A549 (cell line): Measurements from ENCODE around the gene CA12. TPM values are rescaled to one million over a fixed set of nuclear protein-coding genes. Genes with fewer than 3 reads are reported as not detected.

Source experiments
- ATAC-seq, 2 experiments: fragments of 200-7000 bp in 1 of 2; fragments of >200 bp in 1 of 2; cut with Nextera tagmentation in 1 of 2; cut with Tn5 transposase in 1 of 2; 3 replicates each; pipeline versions ENCODE4 v1.8.0 to v1.9.1; 2018 to 2020; ENCODE audit warnings: mild to moderate bottlenecking in 1 of 2, moderate library complexity in 1 of 2
- CTCF ChIA-PET: fragments of 300-600 bp; sonication (Branson Sonifier 250); formaldehyde crosslinking; extraction: SDS; loops from one replicate; lab custom pipeline; 2021; ENCODE audit warnings: antibody characterized with exemption, inconsistent platforms; lab: Yijun Ruan, JAX
- POLR2A ChIA-PET: fragments of 350-600 bp; formaldehyde crosslinking; extraction: SDS; loops from one replicate; lab custom pipeline; 2021; ENCODE audit warnings: antibody characterized with exemption, inconsistent platforms; lab: Yijun Ruan, JAX
- DNase-seq, 2 experiments: peaks; one replicate each; pipeline versions ENCODE4 v3.0.0 to v3.0.0-alpha.2; 2011 to 2016; ENCODE audit warnings: low read depth in 1 of 2, low spot score in 1 of 2
- FAIRE-seq: peaks from 2 replicates; lab custom pipeline; 2011; peaks lifted over from hg19 to GRCh38; lab: Jason Lieb, UNC
- H3K27ac ChIP-seq, 2 experiments: fragments of >200 bp; sonication (Bioruptor Twin); formaldehyde crosslinking; 3 replicates each; pipeline ENCODE4 v1.5.1; 2016 to 2017
- H3K4me1 ChIP-seq: fragments of >200 bp; sonication (Bioruptor Twin); formaldehyde crosslinking; 3 replicates; pipeline ENCODE4 v1.6.1; 2016
- H3K4me2 ChIP-seq: fragments of >200 bp; sonication (Bioruptor Twin); formaldehyde crosslinking; 3 replicates; pipeline ENCODE4 v1.6.1; 2016
- H3K4me3 ChIP-seq: fragments of >200 bp; sonication (Bioruptor Twin); formaldehyde crosslinking; 3 replicates; pipeline ENCODE4 v1.5.1; 2016
- H3K9me3 ChIP-seq: fragments of >200 bp; sonication (Bioruptor Twin); formaldehyde crosslinking; 3 replicates; pipeline ENCODE4 v1.6.1; 2016
- CEBPB ChIP-seq, 2 experiments: fragments of >200 bp in 1 of 2; sonication (Bioruptor Twin) in 1 of 2; formaldehyde crosslinking in 1 of 2; IDR thresholded peaks; 2 replicates each; pipeline ENCODE4 v1.6.1; 2012 to 2016
- EHMT2 ChIP-seq: fragments of 200-600 bp; sonication (generic); IDR thresholded peaks from 2 replicates; pipeline ENCODE4 v1.6.1; 2016; ENCODE audit warnings: antibody characterized with exemption, low read depth, mild to moderate bottlenecking, moderate library complexity
- EP300 ChIP-seq, 2 experiments: fragments of >200 bp; sonication (Bioruptor Twin); formaldehyde crosslinking; IDR thresholded peaks; 2 replicates in 1 of 2; 3 replicates in 1 of 2; pipeline ENCODE4 v1.6.1; 2016 to 2017
- ESRRA ChIP-seq: fragments of 150-350 bp; IDR thresholded peaks from 2 replicates; pipeline ENCODE4 v1.6.1; 2014; ENCODE audit warnings: mild to moderate bottlenecking, low read length, borderline replicate concordance
- FOXS1 ChIP-seq: fragments of 250-450 bp; sonication (Bioruptor Pico); IDR thresholded peaks from 2 replicates; pipeline ENCODE4 v1.5.0; 2020; ENCODE audit warnings: mild to moderate bottlenecking, moderate library complexity
- GATA3 ChIP-seq: IDR thresholded peaks from 2 replicates; pipeline ENCODE4 v1.6.1; 2012; ENCODE audit warnings: borderline replicate concordance
- KDM1A ChIP-seq: fragments of 200-600 bp; sonication (generic); IDR thresholded peaks from 2 replicates; pipeline ENCODE4 v1.6.1; 2016; ENCODE audit warnings: low read depth, mild to moderate bottlenecking
- MAFK ChIP-seq: fragments of 450-650 bp; IDR thresholded peaks from 2 replicates; pipeline ENCODE4 v1.6.1; 2014; ENCODE audit not compliant: partially characterized antibody
- NFE2L2 ChIP-seq: fragments of 150-350 bp; conservative IDR thresholded peaks from 2 replicates; pipeline ENCODE4 v1.6.1; 2014; ENCODE audit warnings: low read length
- POLR2A ChIP-seq: IDR thresholded peaks from 2 replicates; pipeline ENCODE4 v1.6.1; 2012; ENCODE audit warnings: mild to moderate bottlenecking, low read length
- RARB ChIP-seq: fragments of 250-450 bp; sonication (Bioruptor Pico); IDR thresholded peaks from 2 replicates; pipeline ENCODE4 v1.8.0; 2021; ENCODE audit warnings: mild to moderate bottlenecking, moderate library complexity
- RCOR1 ChIP-seq: fragments of 150-350 bp; IDR thresholded peaks from 2 replicates; pipeline ENCODE4 v1.6.1; 2014; ENCODE audit warnings: antibody characterized with exemption, low read length, low read depth
- RFX5 ChIP-seq: fragments of 450-650 bp; IDR thresholded peaks from 2 replicates; pipeline ENCODE4 v1.7.1; 2014; ENCODE audit warnings: antibody characterized with exemption, mild to moderate bottlenecking, moderate library complexity
- SMC3 ChIP-seq: fragments of >200 bp; sonication (Bioruptor Twin); formaldehyde crosslinking; IDR thresholded peaks from 3 replicates; pipeline ENCODE4 v1.6.1; 2018; ENCODE audit warnings: inconsistent platforms
- TFCP2L1 ChIP-seq: fragments of 250-450 bp; sonication (Bioruptor Pico); IDR thresholded peaks from 2 replicates; pipeline ENCODE4 v1.5.0; 2021; ENCODE audit warnings: mild to moderate bottlenecking
- TP53 ChIP-seq: fragments of 250-450 bp; sonication (Bioruptor Pico); IDR thresholded peaks from 2 replicates; pipeline ENCODE4 v1.5.0; 2021; ENCODE audit warnings: mild to moderate bottlenecking, moderate library complexity
- ZC3H11A ChIP-seq: fragments of 450-650 bp; IDR thresholded peaks from 2 replicates; pipeline ENCODE4 v1.6.1; 2014; ENCODE audit warnings: antibody characterized with exemption, mild to moderate bottlenecking
- ZFP36 ChIP-seq: fragments of 450-650 bp; IDR thresholded peaks from 2 replicates; pipeline ENCODE4 v1.6.1; 2014; ENCODE audit warnings: borderline replicate concordance; ENCODE audit not compliant: partially characterized antibody
- ZNF302 ChIP-seq: fragments of 250-450 bp; sonication (Bioruptor Pico); IDR thresholded peaks from 2 replicates; pipeline ENCODE4 v1.9.0; 2021; ENCODE audit warnings: inconsistent platforms, mild to moderate bottlenecking, moderate library complexity
- WGBS: methylation state at CpG from one replicate; pipeline ENCODE4 v1.1.6; 2017; ENCODE audit errors: missing lambda C conversion rate; 5-methylcytosine and 5-hydroxymethylcytosine counted together
- polyA plus RNA-seq, 4 experiments: library from polyadenylated mRNA; depleted of rRNA in 3 of 4; stranded (reverse); fragments of >200 nt; fragmentation: RNase III in 1 of 4; extraction: RNeasy Plus Mini Kit Qiagen cat#74134 plus additional on column Dnase treatment in 1 of 4; gene quantifications; 2 replicates in 3 of 4; 3 replicates in 1 of 4; pipeline ENCODE4 v1.2.3, GENCODE V29; 2011 to 2017
- TF ChIP-seq, protein P1 (sequence below): IDR thresholded peaks from 2 replicates; pipeline ENCODE4 v1.6.1; 2012
- TF ChIP-seq, protein P2 (sequence below): fragments of 200-600 bp; sonication (generic); IDR thresholded peaks from 2 replicates; pipeline ENCODE4 v1.6.1; 2016; ENCODE audit warnings: antibody characterized with exemption, mild to moderate bottlenecking, moderate library complexity
- TF ChIP-seq, protein P3 (sequence below): fragments of 250-450 bp; sonication (Bioruptor Pico); IDR thresholded peaks from 2 replicates; pipeline ENCODE4 v1.5.0; 2020; ENCODE audit warnings: low read depth, mild to moderate bottlenecking, moderate library complexity
- TF ChIP-seq, protein P4 (sequence below): IDR thresholded peaks from 2 replicates; pipeline ENCODE4 v1.6.1; 2012; ENCODE audit warnings: low read depth, borderline replicate concordance
- TF ChIP-seq, protein P5 (sequence below): fragments of >200 bp; sonication (Bioruptor Twin); formaldehyde crosslinking; IDR thresholded peaks from 2 replicates; pipeline ENCODE4 v1.6.1; 2016
- TF ChIP-seq, protein P6 (sequence below): fragments of >200 bp; sonication (Bioruptor Twin); formaldehyde crosslinking; IDR thresholded peaks from 3 replicates; pipeline ENCODE4 v1.6.1; 2016

CA12 gene
- polyA plus RNA-seq, 2 of the 4 experiments (the other 2 are of a cell fraction): 129 to 323 TPM

DNA sequence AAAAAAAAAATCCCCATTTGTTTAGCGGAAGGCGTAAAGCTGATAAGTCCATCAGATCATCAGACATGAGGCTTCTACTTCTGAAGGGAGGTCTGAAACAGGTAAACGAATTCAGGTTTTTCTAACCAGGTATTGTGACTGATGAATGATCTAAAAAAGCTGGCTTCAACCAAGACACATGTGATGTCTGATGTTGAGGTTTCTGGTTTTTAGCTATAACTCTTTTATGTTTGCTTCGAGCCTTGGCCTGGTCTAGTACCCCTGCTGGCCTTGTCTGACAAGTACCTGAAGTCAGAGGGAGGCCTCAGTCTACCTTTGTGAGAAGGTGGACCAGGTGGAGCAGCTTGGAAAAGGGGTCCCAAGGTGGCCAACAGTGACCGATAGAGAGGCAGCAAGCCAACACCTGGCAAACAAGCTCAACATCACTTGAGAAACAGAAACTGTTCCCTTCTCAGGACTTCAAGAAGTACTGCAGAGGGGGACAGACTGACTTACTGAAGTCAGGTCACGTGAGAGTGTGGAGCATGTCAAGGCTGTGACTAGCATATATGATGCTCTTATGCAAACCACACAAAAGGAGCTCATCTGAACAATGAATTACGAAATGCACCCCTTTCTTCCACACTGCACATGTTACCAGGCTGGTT is 33.0 kb upstream of the CA12 start:
- Histone ChIP-seq H3K27ac (no peak overlapping the region), H3K4me3 (no peak overlapping the region), H3K4me1 (no peaks in the 10 kb centered on the region), H3K9me3 (no peaks in the 10 kb centered on the region), H3K4me2 (no peak overlapping the region)
- TF ChIP-seq, protein P1, sequence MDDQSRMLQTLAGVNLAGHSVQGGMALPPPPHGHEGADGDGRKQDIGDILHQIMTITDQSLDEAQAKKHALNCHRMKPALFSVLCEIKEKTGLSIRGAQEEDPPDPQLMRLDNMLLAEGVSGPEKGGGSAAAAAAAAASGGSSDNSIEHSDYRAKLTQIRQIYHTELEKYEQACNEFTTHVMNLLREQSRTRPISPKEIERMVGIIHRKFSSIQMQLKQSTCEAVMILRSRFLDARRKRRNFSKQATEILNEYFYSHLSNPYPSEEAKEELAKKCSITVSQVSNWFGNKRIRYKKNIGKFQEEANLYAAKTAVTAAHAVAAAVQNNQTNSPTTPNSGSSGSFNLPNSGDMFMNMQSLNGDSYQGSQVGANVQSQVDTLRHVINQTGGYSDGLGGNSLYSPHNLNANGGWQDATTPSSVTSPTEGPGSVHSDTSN: no peak
- TF ChIP-seq, protein P2, sequence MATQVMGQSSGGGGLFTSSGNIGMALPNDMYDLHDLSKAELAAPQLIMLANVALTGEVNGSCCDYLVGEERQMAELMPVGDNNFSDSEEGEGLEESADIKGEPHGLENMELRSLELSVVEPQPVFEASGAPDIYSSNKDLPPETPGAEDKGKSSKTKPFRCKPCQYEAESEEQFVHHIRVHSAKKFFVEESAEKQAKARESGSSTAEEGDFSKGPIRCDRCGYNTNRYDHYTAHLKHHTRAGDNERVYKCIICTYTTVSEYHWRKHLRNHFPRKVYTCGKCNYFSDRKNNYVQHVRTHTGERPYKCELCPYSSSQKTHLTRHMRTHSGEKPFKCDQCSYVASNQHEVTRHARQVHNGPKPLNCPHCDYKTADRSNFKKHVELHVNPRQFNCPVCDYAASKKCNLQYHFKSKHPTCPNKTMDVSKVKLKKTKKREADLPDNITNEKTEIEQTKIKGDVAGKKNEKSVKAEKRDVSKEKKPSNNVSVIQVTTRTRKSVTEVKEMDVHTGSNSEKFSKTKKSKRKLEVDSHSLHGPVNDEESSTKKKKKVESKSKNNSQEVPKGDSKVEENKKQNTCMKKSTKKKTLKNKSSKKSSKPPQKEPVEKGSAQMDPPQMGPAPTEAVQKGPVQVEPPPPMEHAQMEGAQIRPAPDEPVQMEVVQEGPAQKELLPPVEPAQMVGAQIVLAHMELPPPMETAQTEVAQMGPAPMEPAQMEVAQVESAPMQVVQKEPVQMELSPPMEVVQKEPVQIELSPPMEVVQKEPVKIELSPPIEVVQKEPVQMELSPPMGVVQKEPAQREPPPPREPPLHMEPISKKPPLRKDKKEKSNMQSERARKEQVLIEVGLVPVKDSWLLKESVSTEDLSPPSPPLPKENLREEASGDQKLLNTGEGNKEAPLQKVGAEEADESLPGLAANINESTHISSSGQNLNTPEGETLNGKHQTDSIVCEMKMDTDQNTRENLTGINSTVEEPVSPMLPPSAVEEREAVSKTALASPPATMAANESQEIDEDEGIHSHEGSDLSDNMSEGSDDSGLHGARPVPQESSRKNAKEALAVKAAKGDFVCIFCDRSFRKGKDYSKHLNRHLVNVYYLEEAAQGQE: no peak
- TF ChIP-seq RARB (CRISPR knock-in tag) (no peak), RCOR1 (no peak), ESRRA (no peak)
- ATAC-seq: no peak
- 83% methylated on average over 7 of the region's 7 CpGs for WGBS
- ChIA-PET POLR2A (no interaction called here), CTCF (interaction anchor here (0.7 to 4.9 kb wide), 10 partner anchors 10 to 196 kb away, joined by 3 to 25 read pairs (median 3); no protein-coding TSS in a partner anchor)
- FAIRE-seq: no peak
- no peak for DNase-seq

DNA sequence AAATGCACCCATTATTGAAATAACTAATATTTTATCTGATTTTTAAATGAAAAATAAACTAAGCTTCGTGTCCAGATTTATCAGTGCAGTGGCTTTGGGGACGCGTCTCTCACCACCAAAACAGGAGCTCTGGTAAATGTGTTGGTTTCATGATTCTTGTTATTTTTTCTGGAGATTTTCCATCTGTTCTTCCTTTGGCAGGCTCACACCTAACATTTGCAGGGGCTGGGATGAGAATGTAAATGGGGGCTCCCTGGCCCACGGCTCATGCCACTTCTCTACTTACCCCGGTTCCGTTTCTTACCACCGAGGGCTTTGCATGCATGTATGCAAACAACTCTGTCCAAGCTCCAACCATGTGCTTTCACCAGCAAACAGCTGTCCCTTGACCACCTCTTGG is 30.9 kb upstream of the CA12 start:
- no peak for DNase-seq
- H3K4me2 ChIP-seq: no peak overlapping the region
- WGBS: 81% methylated on average over 7 of the region's 7 CpGs
- CTCF ChIA-PET: interaction anchor here (0.6 to 4.9 kb wide), 14 partner anchors 9 to 656 kb away, joined by 3 to 25 read pairs (median 3); no protein-coding TSS in a partner anchor
- 0 out of 3 replicates have a peak, but pooled peaks cover 3% of the 10 kb centered on the region for H3K4me1 ChIP-seq
- H3K9me3 ChIP-seq: no peaks in the 10 kb centered on the region
- no peak for TF ChIP-seq GATA3
- TF ChIP-seq EP300 (IDR thresholded peaks at IDR 0.05): no peak
- TF ChIP-seq, all 56 proteins: peak for 0
- FAIRE-seq: no peak
- POLR2A ChIA-PET: no interaction called here
- Histone ChIP-seq H3K27ac (no peak overlapping the region), H3K4me3 (no peak overlapping the region)
- no peak for ATAC-seq

DNA sequence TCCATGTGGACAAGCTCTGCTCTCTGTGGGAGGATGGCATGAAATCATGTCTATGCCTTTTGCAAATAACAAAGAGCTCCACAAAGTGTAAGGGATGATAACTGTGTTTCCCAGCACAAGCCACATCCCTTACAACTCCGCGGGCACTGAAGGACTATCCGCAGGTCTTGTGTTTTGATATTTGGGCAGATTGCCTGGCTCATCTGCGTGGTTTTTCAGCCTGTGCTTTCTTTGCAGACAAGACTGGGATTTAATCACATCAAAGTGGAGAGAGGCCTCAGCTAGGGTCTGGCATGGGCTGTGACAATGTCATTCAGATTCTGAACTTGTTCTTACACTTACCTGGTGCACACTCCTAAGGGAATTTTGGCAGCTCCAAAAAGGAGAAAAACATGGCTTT is 30.2 kb upstream of the CA12 start:
- DNase-seq (no peak), FAIRE-seq (no peak), ATAC-seq (no peak)
- Histone ChIP-seq H3K4me2 (no peak overlapping the region), H3K9me3 (no peaks in the 10 kb centered on the region), H3K4me1 (0 out of 3 replicates have a peak, but pooled peaks cover 4% of the 10 kb centered on the region), H3K27ac (no peak overlapping the region), H3K4me3 (no peak overlapping the region)
- CTCF ChIA-PET: interaction anchor here (0.8 to 4.9 kb wide), 10 partner anchors 8 to 89 kb away, joined by 3 to 25 read pairs (median 5); no protein-coding TSS in a partner anchor
- WGBS: 92% methylated on average over 4 of the region's 4 CpGs
- POLR2A ChIA-PET: interaction anchor here (0.5 kb wide), 1 partner anchor 117 kb away, joined by 3 read pairs; no protein-coding TSS in a partner anchor
- TF ChIP-seq RFX5: no peak
- TF ChIP-seq, protein P3, sequence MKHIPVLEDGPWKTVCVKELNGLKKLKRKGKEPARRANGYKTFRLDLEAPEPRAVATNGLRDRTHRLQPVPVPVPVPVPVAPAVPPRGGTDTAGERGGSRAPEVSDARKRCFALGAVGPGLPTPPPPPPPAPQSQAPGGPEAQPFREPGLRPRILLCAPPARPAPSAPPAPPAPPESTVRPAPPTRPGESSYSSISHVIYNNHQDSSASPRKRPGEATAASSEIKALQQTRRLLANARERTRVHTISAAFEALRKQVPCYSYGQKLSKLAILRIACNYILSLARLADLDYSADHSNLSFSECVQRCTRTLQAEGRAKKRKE (CRISPR knock-in tag): no peak
- TF ChIP-seq, protein P4, sequence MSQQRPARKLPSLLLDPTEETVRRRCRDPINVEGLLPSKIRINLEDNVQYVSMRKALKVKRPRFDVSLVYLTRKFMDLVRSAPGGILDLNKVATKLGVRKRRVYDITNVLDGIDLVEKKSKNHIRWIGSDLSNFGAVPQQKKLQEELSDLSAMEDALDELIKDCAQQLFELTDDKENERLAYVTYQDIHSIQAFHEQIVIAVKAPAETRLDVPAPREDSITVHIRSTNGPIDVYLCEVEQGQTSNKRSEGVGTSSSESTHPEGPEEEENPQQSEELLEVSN: no peak
- no peak for TF ChIP-seq TFCP2L1 (CRISPR knock-in tag)
- TF ChIP-seq POLR2A: no peak
- TF ChIP-seq, protein P5, sequence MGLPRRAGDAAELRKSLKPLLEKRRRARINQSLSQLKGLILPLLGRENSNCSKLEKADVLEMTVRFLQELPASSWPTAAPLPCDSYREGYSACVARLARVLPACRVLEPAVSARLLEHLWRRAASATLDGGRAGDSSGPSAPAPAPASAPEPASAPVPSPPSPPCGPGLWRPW: no peak
- TF ChIP-seq KDM1A: no peak
- no peak for TF ChIP-seq CEBPB (IDR thresholded peaks at IDR 0.05)
- TF ChIP-seq ZC3H11A: no peak
- TF ChIP-seq ZFP36: no peak
- no peak for TF ChIP-seq ESRRA
- no peak for TF ChIP-seq MAFK
- no peak for TF ChIP-seq SMC3
- TF ChIP-seq, protein P6, sequence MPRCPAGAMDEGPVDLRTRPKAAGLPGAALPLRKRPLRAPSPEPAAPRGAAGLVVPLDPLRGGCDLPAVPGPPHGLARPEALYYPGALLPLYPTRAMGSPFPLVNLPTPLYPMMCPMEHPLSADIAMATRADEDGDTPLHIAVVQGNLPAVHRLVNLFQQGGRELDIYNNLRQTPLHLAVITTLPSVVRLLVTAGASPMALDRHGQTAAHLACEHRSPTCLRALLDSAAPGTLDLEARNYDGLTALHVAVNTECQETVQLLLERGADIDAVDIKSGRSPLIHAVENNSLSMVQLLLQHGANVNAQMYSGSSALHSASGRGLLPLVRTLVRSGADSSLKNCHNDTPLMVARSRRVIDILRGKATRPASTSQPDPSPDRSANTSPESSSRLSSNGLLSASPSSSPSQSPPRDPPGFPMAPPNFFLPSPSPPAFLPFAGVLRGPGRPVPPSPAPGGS: no peak
- no peak for TF ChIP-seq NFE2L2
- TF ChIP-seq ZNF302 (CRISPR knock-in tag): no peak
- TF ChIP-seq EHMT2: no peak
- TF ChIP-seq TP53 (CRISPR knock-in tag): no peak
- TF ChIP-seq FOXS1: no peak
- no peak for TF ChIP-seq RCOR1
